GM12878 (cell line): ENCODE measurements around the gene RNF113A. TPM values are rescaled to one million over a fixed set of nuclear protein-coding genes. Genes with fewer than 3 reads are reported as not detected.
A peak's percentile ranks its signal among the peaks of the same experiment; 100 is the strongest.

ENCODE experiments used
- ATAC-seq: fragments of 200-7000 bp; cut with Tn5 transposase; 3 replicates; pipeline ENCODE4 v1.9.1; 2020; ENCODE audit warnings: mild to moderate bottlenecking, moderate library complexity
- BruUV-seq: library from RNA; stranded (reverse); fragments of 400-500 nt; replicated peaks from 2 replicates; lab custom pipeline; 2021; lab: Mats Ljungman, UMichigan
- CTCF ChIA-PET: fragments of 300-600 bp; sonication (Branson Sonifier 250); formaldehyde crosslinking; extraction: SDS; loops from one replicate; lab custom pipeline; 2021; ENCODE audit warnings: inconsistent platforms; lab: Yijun Ruan, JAX
- POLR2A ChIA-PET: fragments of 350-600 bp; formaldehyde crosslinking; extraction: SDS; loops from one replicate; lab custom pipeline; 2021; ENCODE audit warnings: inconsistent platforms; lab: Charles Lee
- RAD21 ChIA-PET: fragments of 300-600 bp; sonication (Branson Sonifier 250); formaldehyde crosslinking; loops from one replicate; lab custom pipeline; 2023; ENCODE audit warnings: antibody characterized with exemption; ENCODE audit not compliant: unreplicated experiment; lab: Charles Lee
- SMC1A ChIA-PET: fragments of 300-600 bp; sonication (Branson Sonifier 250); formaldehyde crosslinking; loops from one replicate; lab custom pipeline; 2023; ENCODE audit not compliant: unreplicated experiment, uncharacterized antibody; lab: Charles Lee
- DNase-seq: peaks from one replicate; pipeline ENCODE4 v3.0.0-alpha.2; 2011; ENCODE audit warnings: low read depth, low spot score
- FAIRE-seq: peaks from 3 replicates; lab custom pipeline; 2011; peaks lifted over from hg19 to GRCh38; lab: Jason Lieb, UNC
- H2AFZ ChIP-seq: 2 replicates; pipeline ENCODE4 v1.6.0; 2011; ENCODE audit warnings: low read depth, low read length, control low read depth; ENCODE audit not compliant: control insufficient read depth
- H3K27ac ChIP-seq: 2 replicates; pipeline ENCODE4 v1.5.1; 2011; ENCODE audit warnings: control low read depth; ENCODE audit not compliant: control insufficient read depth, insufficient read depth
- H3K27me3 ChIP-seq, 2 experiments: replicated peaks in 1 of 2; 2 replicates each; pipeline versions ENCODE4 v1.6.0 to v1.6.1; 2011; ENCODE audit warnings: low read length in 1 of 2; ENCODE audit not compliant: control insufficient read depth in 2 of 2, insufficient read depth in 2 of 2
- H3K36me3 ChIP-seq, 2 experiments: 2 replicates each; pipeline ENCODE4 v1.5.1; 2011; ENCODE audit warnings: low read length in 1 of 2; ENCODE audit not compliant: control insufficient read depth in 2 of 2, insufficient read depth in 2 of 2
- H3K4me1 ChIP-seq: 2 replicates; pipeline ENCODE4 v1.6.1; 2011; ENCODE audit warnings: mild to moderate bottlenecking, low read length, moderate library complexity, mixed read lengths; ENCODE audit not compliant: control insufficient read depth, insufficient read depth
- H3K4me2 ChIP-seq: 2 replicates; pipeline ENCODE4 v1.6.0; 2011; ENCODE audit warnings: control low read depth; ENCODE audit not compliant: control insufficient read depth, insufficient read depth
- H3K4me3 ChIP-seq: fragments of 200-600 bp; sonication (generic); 2 replicates; pipeline ENCODE4 v1.5.1; 2016
- H3K79me2 ChIP-seq: 2 replicates; pipeline ENCODE4 v1.6.0; 2011; ENCODE audit warnings: low read length; ENCODE audit not compliant: control insufficient read depth, insufficient read depth
- H3K9ac ChIP-seq: 2 replicates; pipeline ENCODE4 v1.8.0; 2011; ENCODE audit warnings: low read length, control low read depth, mixed read lengths; ENCODE audit not compliant: control insufficient read depth, insufficient read depth
- H3K9me3 ChIP-seq: replicated peaks from 3 replicates; pipeline ENCODE4 v1.5.1; 2011; ENCODE audit warnings: mild to moderate bottlenecking, low read length; ENCODE audit not compliant: control insufficient read depth, insufficient read depth
- H4K20me1 ChIP-seq: 2 replicates; pipeline ENCODE4 v1.6.0; 2011; ENCODE audit not compliant: control insufficient read depth, insufficient read depth
- CBFB ChIP-seq: IDR thresholded peaks from 2 replicates; pipeline ENCODE4 v1.6.1; 2016; ENCODE audit warnings: antibody characterized with exemption, low read depth
- EED ChIP-seq: sonication (generic); IDR thresholded peaks from 2 replicates; pipeline ENCODE4 v1.6.1; 2016; ENCODE audit warnings: antibody characterized with exemption, low read depth
- FOXM1 ChIP-seq: IDR thresholded peaks from 2 replicates; pipeline ENCODE4 v1.6.1; 2012; ENCODE audit warnings: low read depth, mild to moderate bottlenecking, inconsistent platforms, low read length, moderate library complexity
- IKZF1 ChIP-seq: fragments of 450-650 bp; conservative IDR thresholded peaks from 2 replicates; pipeline ENCODE4 v1.6.1; 2017; ENCODE audit warnings: antibody characterized with exemption, mild to moderate bottlenecking
- IKZF2 ChIP-seq, 2 experiments: fragments of 450-650 bp; IDR thresholded peaks; 2 replicates each; pipeline ENCODE4 v1.6.1; 2017; ENCODE audit warnings: mild to moderate bottlenecking in 2 of 2, moderate library complexity in 2 of 2
- LARP7 ChIP-seq: fragments of 450-650 bp; IDR thresholded peaks from 2 replicates; pipeline ENCODE4 v1.6.1; 2017; ENCODE audit warnings: mild to moderate bottlenecking
- NBN ChIP-seq: fragments of 450-650 bp; IDR thresholded peaks from 2 replicates; pipeline ENCODE4 v1.6.1; 2016
- POU2F2 ChIP-seq: IDR thresholded peaks from 3 replicates; pipeline ENCODE4 v1.6.1; 2011; ENCODE audit warnings: low read depth, mild to moderate bottlenecking, low read length, borderline replicate concordance
- RAD51 ChIP-seq: fragments of 450-650 bp; IDR thresholded peaks from 2 replicates; pipeline ENCODE4 v1.6.1; 2016; ENCODE audit warnings: moderate library complexity, mild to moderate bottlenecking, inconsistent platforms
- RCOR1 ChIP-seq: conservative IDR thresholded peaks from 2 replicates; pipeline ENCODE4 v1.6.1; 2012; ENCODE audit warnings: low read depth, low read length, improper control_type of control experiment
- RUNX3 ChIP-seq: IDR thresholded peaks from 2 replicates; pipeline ENCODE4 v1.6.1; 2012; ENCODE audit warnings: low read length, inconsistent platforms
- TAF1 ChIP-seq: IDR thresholded peaks from 2 replicates; pipeline ENCODE4 v1.6.1; 2011; ENCODE audit warnings: mild to moderate bottlenecking, low read depth, low read length, borderline replicate concordance
- TBL1XR1 ChIP-seq: IDR thresholded peaks from 2 replicates; pipeline ENCODE4 v1.6.1; 2012; ENCODE audit warnings: low read depth, low read length, improper control_type of control experiment
- TCF12 ChIP-seq: IDR thresholded peaks from 2 replicates; pipeline ENCODE4 v1.6.1; 2011; ENCODE audit warnings: low read depth, mild to moderate bottlenecking, low read length
- TCF3 ChIP-seq: IDR thresholded peaks from 2 replicates; pipeline ENCODE4 v1.6.1; 2012; ENCODE audit warnings: low read depth, mild to moderate bottlenecking, low read length, borderline replicate concordance; ENCODE audit not compliant: insufficient read depth
- ZBED1 ChIP-seq: IDR thresholded peaks from 2 replicates; pipeline ENCODE4 v1.6.1; 2016; ENCODE audit warnings: borderline replicate concordance
- WGBS: methylation state at CpG from one replicate; pipeline ENCODE4 v1.1.6; 2016; ENCODE audit warnings: low lambda C conversion rate; ENCODE audit not compliant: insufficient replicate concordance, insufficient coverage; ENCODE audit errors: missing lambda C conversion rate; 5-methylcytosine and 5-hydroxymethylcytosine counted together
- in situ Hi-C: fragments of 300-500 bp; cut with MboI; formaldehyde crosslinking; loops from 9 replicates; pipeline ENCODE4 v1.14.3; 2018; ENCODE audit warnings: mixed read lengths
- intact Hi-C: fragments of 100-400 bp; cut with micrococcal nuclease; formaldehyde crosslinking; loops from one replicate; pipeline ENCODE4 v1.14.2; 2022; ENCODE audit not compliant: unreplicated experiment
- polyA plus RNA-seq, 11 experiments: library from polyadenylated mRNA; depleted of rRNA in 4 of 11; unstranded in 6 of 11; stranded (reverse) in 5 of 11; fragments of >200 nt; fragmentation: Nextera tagmentation in 4 of 11; fragmentation: Illumina TruSeq in 1 of 11; extraction: Ambion mirVana in 4 of 11; extraction: Trizol in 1 of 11; gene quantifications; 1 replicate in 1 of 11; 2 replicates in 10 of 11; pipeline versions ENCODE4 v1.2.1 to v1.2.3, GENCODE V29; 2011 to 2016; ENCODE audit warnings: inconsistent platforms in 2 of 11, missing spikeins in 2 of 11, low read depth in 1 of 11
- total RNA-seq, 4 experiments: library from RNA; depleted of rRNA in 3 of 4; stranded (reverse); fragments of >200 nt in 3 of 4; fragmentation: Illumina TruSeq in 1 of 4; extraction: Trizol in 1 of 4; gene quantifications; 2 replicates each; pipeline versions ENCODE4 v1.2.1 to v1.2.3, GENCODE V29; 2013 to 2021
- TF ChIP-seq, protein P1 (sequence below): IDR thresholded peaks from 2 replicates; pipeline ENCODE4 v1.6.1; 2012; ENCODE audit warnings: mild to moderate bottlenecking, low read depth, low read length

Gene RNF113A
- total and polyA plus RNA-seq, 10 of the 15 experiments (the other 5 are each of a cell fraction or from before 2014, with no cell fraction given) = 20.6 to 33.1 (median 23.4) TPM

DNA sequence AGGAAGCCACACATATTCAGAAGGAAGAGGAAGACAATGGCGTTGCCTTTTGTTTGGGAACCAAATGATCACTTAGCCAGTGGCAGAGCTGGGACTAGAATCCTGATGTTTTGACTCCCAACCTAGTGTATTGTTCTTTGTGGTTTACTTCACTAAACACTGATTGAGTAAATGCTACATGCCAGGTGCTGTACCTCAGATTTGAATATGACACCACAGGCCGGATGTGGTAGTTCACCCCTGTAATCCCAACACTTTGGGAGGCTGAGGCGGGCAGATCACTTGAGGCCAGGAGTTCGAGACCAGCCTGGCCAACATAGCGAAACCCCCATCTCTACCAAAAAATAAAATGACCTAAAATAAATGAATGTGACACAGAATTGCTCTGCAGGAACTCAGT, 8.5 kb upstream of the RNF113A start:
- ChIA-PET RAD21 (interaction anchor here (0.7 to 1.3 kb wide), 3 partner anchors 9 to 27 kb away, joined by 3 to 4 read pairs (median 3); partner anchors contain the start of gene UPF3B), POLR2A (no interaction called here), SMC1A (no interaction called here), CTCF (interaction anchor here (0.6 to 2.8 kb wide), 6 partner anchors 10 to 364 kb away, joined by 3 to 8 read pairs (median 4); partner anchors contain the start of gene UPF3B)
- no peaks in the 10 kb centered on the region for H3K79me2 ChIP-seq
- no TSS peak for BruUV-seq
- H2AFZ ChIP-seq = no peak overlapping the region
- ATAC-seq (peak; percentile 68), FAIRE-seq (peak; percentile 7), DNase-seq (no peak)
- TF ChIP-seq TCF12 (0 out of 2 replicates have a peak, but pooled peaks have one; percentile 46), TAF1 (no peak), RUNX3 (peak; percentile 84), LARP7 (no peak), POU2F2 (peak; percentile 71; the same call in 2 of the 3 replicates), IKZF2 (IDR thresholded peaks at IDR 0.05) (peak; percentile 18 to 20; a peak in 2 of 4 replicates), ZBED1 (0 out of 2 replicates have a peak, but pooled peaks have one; percentile 26), TCF3 (peak; percentile 30; the same call in 1 of the 2 replicates), EED (no peak), NBN (no peak), TBL1XR1 (no peak), IKZF1 (0 out of 2 replicates have a peak, but pooled peaks have one; percentile 19), FOXM1 (no peak), RCOR1 (no peak), CBFB (0 out of 2 replicates have a peak, but pooled peaks have one; percentile 37), RAD51 (no peak)
- TF ChIP-seq, protein P1, sequence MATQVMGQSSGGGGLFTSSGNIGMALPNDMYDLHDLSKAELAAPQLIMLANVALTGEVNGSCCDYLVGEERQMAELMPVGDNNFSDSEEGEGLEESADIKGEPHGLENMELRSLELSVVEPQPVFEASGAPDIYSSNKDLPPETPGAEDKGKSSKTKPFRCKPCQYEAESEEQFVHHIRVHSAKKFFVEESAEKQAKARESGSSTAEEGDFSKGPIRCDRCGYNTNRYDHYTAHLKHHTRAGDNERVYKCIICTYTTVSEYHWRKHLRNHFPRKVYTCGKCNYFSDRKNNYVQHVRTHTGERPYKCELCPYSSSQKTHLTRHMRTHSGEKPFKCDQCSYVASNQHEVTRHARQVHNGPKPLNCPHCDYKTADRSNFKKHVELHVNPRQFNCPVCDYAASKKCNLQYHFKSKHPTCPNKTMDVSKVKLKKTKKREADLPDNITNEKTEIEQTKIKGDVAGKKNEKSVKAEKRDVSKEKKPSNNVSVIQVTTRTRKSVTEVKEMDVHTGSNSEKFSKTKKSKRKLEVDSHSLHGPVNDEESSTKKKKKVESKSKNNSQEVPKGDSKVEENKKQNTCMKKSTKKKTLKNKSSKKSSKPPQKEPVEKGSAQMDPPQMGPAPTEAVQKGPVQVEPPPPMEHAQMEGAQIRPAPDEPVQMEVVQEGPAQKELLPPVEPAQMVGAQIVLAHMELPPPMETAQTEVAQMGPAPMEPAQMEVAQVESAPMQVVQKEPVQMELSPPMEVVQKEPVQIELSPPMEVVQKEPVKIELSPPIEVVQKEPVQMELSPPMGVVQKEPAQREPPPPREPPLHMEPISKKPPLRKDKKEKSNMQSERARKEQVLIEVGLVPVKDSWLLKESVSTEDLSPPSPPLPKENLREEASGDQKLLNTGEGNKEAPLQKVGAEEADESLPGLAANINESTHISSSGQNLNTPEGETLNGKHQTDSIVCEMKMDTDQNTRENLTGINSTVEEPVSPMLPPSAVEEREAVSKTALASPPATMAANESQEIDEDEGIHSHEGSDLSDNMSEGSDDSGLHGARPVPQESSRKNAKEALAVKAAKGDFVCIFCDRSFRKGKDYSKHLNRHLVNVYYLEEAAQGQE = no peak
- peaks cover 10% of the 10 kb centered on the region for H3K4me1 ChIP-seq
- in situ Hi-C loops (no loop called here), intact Hi-C loops (loop anchor here (1.0 to 10.0 kb wide), 3 partner anchors 89 to 395 kb away; partner anchors contain the start of gene RPL39)
- no peaks in the 10 kb centered on the region for H3K9me3 ChIP-seq
- no peaks in the 10 kb centered on the region for H4K20me1 ChIP-seq
- H3K27ac ChIP-seq = no peak overlapping the region
- no peaks in the 10 kb centered on the region for H3K27me3 ChIP-seq
- no peak overlapping the region for H3K9ac ChIP-seq
- no peak overlapping the region for H3K4me3 ChIP-seq
- H3K36me3 ChIP-seq = peaks cover 0 to 4% of the 10 kb centered on the region in 2 experiments; a peak in 1 of 4 replicates
- WGBS = 9% methylated on average over 5 of the region's 5 CpGs
- H3K4me2 ChIP-seq = no peak overlapping the region
